Activated CD4-positive, alpha-beta T cell treated with anti-CD3 and anti-CD28 coated beads, Interleukin-2, amount 10 ng/mL, durations not matched to agents 24 days and 14 days (primary cell): ENCODE data around the gene AQP6. TPM values are rescaled to one million over a fixed set of nuclear protein-coding genes. Genes with fewer than 3 reads are reported as not detected.

Experiments
- DNase-seq: peaks from one replicate; pipeline ENCODE4 v3.0.0; 2022
- H3K27ac Mint-ChIP-seq: one replicate; pipeline ENCODE4 v1.8.0; 2022; ENCODE audit warnings: mild to moderate bottlenecking, mixed read lengths
- H3K27me3 Mint-ChIP-seq: one replicate; pipeline ENCODE4 v1.8.0; 2022; ENCODE audit warnings: mixed read lengths
- H3K36me3 Mint-ChIP-seq: one replicate; pipeline ENCODE4 v1.8.0; 2022; ENCODE audit warnings: low read depth, mild to moderate bottlenecking, mixed read lengths
- H3K4me1 Mint-ChIP-seq: one replicate; pipeline ENCODE4 v1.8.0; 2021; ENCODE audit warnings: mixed read lengths
- H3K4me3 Mint-ChIP-seq: one replicate; pipeline ENCODE4 v1.8.0; 2022; ENCODE audit warnings: mild to moderate bottlenecking, moderate library complexity, mixed read lengths
- H3K9me3 Mint-ChIP-seq: one replicate; pipeline ENCODE4 v1.8.0; 2021; ENCODE audit warnings: mixed read lengths
- intact Hi-C: fragments of 100-400 bp; cut with micrococcal nuclease; formaldehyde crosslinking; loops from one replicate; pipeline ENCODE4 v1.15.1; 2023
- total RNA-seq: library from RNA; stranded (reverse); gene quantifications from 2 replicates; pipeline ENCODE4 v1.2.3, GENCODE V29; 2022

Gene AQP6
- total RNA-seq, 1 donor from 2014 or later, result not detected

- Mint-ChIP-seq H3K4me3 (no peak overlapping the region), H3K27me3 (peaks cover 5% of the 10 kb centered on the region), H3K36me3 (no peaks in the 10 kb centered on the region), H3K4me1 (peaks cover 2% of the 10 kb centered on the region), H3K27ac (no peak overlapping the region), H3K9me3 (no peaks in the 10 kb centered on the region)
- no peak for DNase-seq
- intact Hi-C loops, result no loop called here
These were observed 35.0 kb upstream of the AQP6 start for GRCh38 chr12:49937639-49938300.

GRCh38 chr12:49939307-49939706, 33.4 kb upstream of the AQP6 start:
- Mint-ChIP-seq H3K27me3 (peaks cover 2% of the 10 kb centered on the region), H3K9me3 (no peaks in the 10 kb centered on the region), H3K4me3 (no peak overlapping the region), H3K27ac (no peak overlapping the region), H3K36me3 (no peaks in the 10 kb centered on the region), H3K4me1 (peaks cover 5% of the 10 kb centered on the region)
- no peak for DNase-seq
- intact Hi-C loops, result no loop called here

GRCh38 chr12:49939707-49940106, 33.0 kb upstream of the AQP6 start:
- no peaks in the 10 kb centered on the region for H3K9me3 Mint-ChIP-seq
- H3K36me3 Mint-ChIP-seq, result no peaks in the 10 kb centered on the region
- DNase-seq, result no peak
- intact Hi-C loops, result no loop called here
- H3K4me1 Mint-ChIP-seq, result peaks cover 9% of the 10 kb centered on the region
- H3K27me3 Mint-ChIP-seq, result no peaks in the 10 kb centered on the region
- no peak overlapping the region for H3K4me3 Mint-ChIP-seq
- no peak overlapping the region for H3K27ac Mint-ChIP-seq

- no peak overlapping the region for H3K4me3 Mint-ChIP-seq
- H3K9me3 Mint-ChIP-seq, result no peaks in the 10 kb centered on the region
- peaks cover 20% of the 10 kb centered on the region for H3K4me1 Mint-ChIP-seq
- no peaks in the 10 kb centered on the region for H3K36me3 Mint-ChIP-seq
- no peaks in the 10 kb centered on the region for H3K27me3 Mint-ChIP-seq
- no peak overlapping the region for H3K27ac Mint-ChIP-seq
- DNase-seq, result no peak
- intact Hi-C loops, result no loop called here
These were observed 30.9 kb upstream of the AQP6 start for GRCh38 chr12:49941556-49942511.

GRCh38 chr12:49942512-49942893, 30.2 kb upstream of the AQP6 start:
- no peaks in the 10 kb centered on the region for H3K36me3 Mint-ChIP-seq
- peaks cover 20% of the 10 kb centered on the region for H3K4me1 Mint-ChIP-seq
- H3K27me3 Mint-ChIP-seq, result no peaks in the 10 kb centered on the region
- intact Hi-C loops, result no loop called here
- no peak overlapping the region for H3K4me3 Mint-ChIP-seq
- H3K9me3 Mint-ChIP-seq, result no peaks in the 10 kb centered on the region
- no peak overlapping the region for H3K27ac Mint-ChIP-seq
- DNase-seq, result no peak

- Mint-ChIP-seq H3K27me3 (no peaks in the 10 kb centered on the region), H3K4me1 (peaks cover 20% of the 10 kb centered on the region), H3K4me3 (no peak overlapping the region), H3K27ac (no peak overlapping the region), H3K9me3 (no peaks in the 10 kb centered on the region), H3K36me3 (no peaks in the 10 kb centered on the region)
- no peak for DNase-seq
- intact Hi-C loops, result no loop called here
These were observed 29.7 kb upstream of the AQP6 start for GRCh38 chr12:49942921-49943624.

- Mint-ChIP-seq H3K36me3 (no peaks in the 10 kb centered on the region), H3K9me3 (no peaks in the 10 kb centered on the region), H3K4me3 (no peak overlapping the region), H3K4me1 (peaks cover 20% of the 10 kb centered on the region), H3K27ac (no peak overlapping the region), H3K27me3 (no peaks in the 10 kb centered on the region)
- intact Hi-C loops, result no loop called here
- no peak for DNase-seq
These were observed 29.2 kb upstream of the AQP6 start for GRCh38 chr12:49943625-49943960.

- H3K4me3 Mint-ChIP-seq, result no peak overlapping the region
- H3K9me3 Mint-ChIP-seq, result no peaks in the 10 kb centered on the region
- no peaks in the 10 kb centered on the region for H3K36me3 Mint-ChIP-seq
- intact Hi-C loops, result no loop called here
- no peak overlapping the region for H3K27ac Mint-ChIP-seq
- peaks cover 20% of the 10 kb centered on the region for H3K4me1 Mint-ChIP-seq
- H3K27me3 Mint-ChIP-seq, result peaks cover 3% of the 10 kb centered on the region
- DNase-seq, result no peak
These were observed 28.7 kb upstream of the AQP6 start for GRCh38 chr12:49944046-49944445.

- H3K9me3 Mint-ChIP-seq, result no peaks in the 10 kb centered on the region
- H3K27me3 Mint-ChIP-seq, result peaks cover 6% of the 10 kb centered on the region
- H3K36me3 Mint-ChIP-seq, result no peaks in the 10 kb centered on the region
- intact Hi-C loops, result no loop called here
- H3K27ac Mint-ChIP-seq, result no peak overlapping the region
- no peak for DNase-seq
- H3K4me1 Mint-ChIP-seq, result peaks cover 20% of the 10 kb centered on the region
- no peak overlapping the region for H3K4me3 Mint-ChIP-seq
These were observed 28.0 kb upstream of the AQP6 start for GRCh38 chr12:49944718-49945117.

- Mint-ChIP-seq H3K9me3 (no peaks in the 10 kb centered on the region), H3K36me3 (no peaks in the 10 kb centered on the region), H3K4me1 (peaks cover 20% of the 10 kb centered on the region), H3K27ac (peak overlapping the region; percentile 94), H3K27me3 (peaks cover 6% of the 10 kb centered on the region), H3K4me3 (peak overlapping the region; percentile 80)
- DNase-seq, result peak; percentile 94
- intact Hi-C loops, result no loop called here
These were observed 27.2 kb upstream of the AQP6 start for GRCh38 chr12:49945394-49946080.

- Mint-ChIP-seq H3K4me1 (peaks cover 20% of the 10 kb centered on the region), H3K27me3 (peaks cover 6% of the 10 kb centered on the region), H3K4me3 (no peak overlapping the region), H3K9me3 (no peaks in the 10 kb centered on the region), H3K36me3 (no peaks in the 10 kb centered on the region), H3K27ac (no peak overlapping the region)
- intact Hi-C loops, result no loop called here
- DNase-seq, result no peak
These were observed 26.7 kb upstream of the AQP6 start for GRCh38 chr12:49946086-49946485.

GRCh38 chr12:49946497-49946896, 26.2 kb upstream of the AQP6 start:
- no peak for DNase-seq
- Mint-ChIP-seq H3K27me3 (peaks cover 6% of the 10 kb centered on the region), H3K4me1 (peaks cover 20% of the 10 kb centered on the region), H3K9me3 (no peaks in the 10 kb centered on the region), H3K4me3 (no peak overlapping the region), H3K27ac (no peak overlapping the region), H3K36me3 (no peaks in the 10 kb centered on the region)
- intact Hi-C loops, result no loop called here

GRCh38 chr12:49947593-49948226, 25.0 kb upstream of the AQP6 start:
- peaks cover 19% of the 10 kb centered on the region for H3K4me1 Mint-ChIP-seq
- H3K27ac Mint-ChIP-seq, result no peak overlapping the region
- H3K36me3 Mint-ChIP-seq, result no peaks in the 10 kb centered on the region

More at GRCh38 chr12:49947593-49948226, 25.0 kb upstream of the AQP6 start:
- DNase-seq, result no peak
- intact Hi-C loops, result no loop called here
- Mint-ChIP-seq H3K27me3 (peaks cover 6% of the 10 kb centered on the region), H3K9me3 (no peaks in the 10 kb centered on the region), H3K4me3 (no peak overlapping the region)
